Measurements from ENCODE around the gene IGFBP3.

Gene IGFBP3

DNA sequence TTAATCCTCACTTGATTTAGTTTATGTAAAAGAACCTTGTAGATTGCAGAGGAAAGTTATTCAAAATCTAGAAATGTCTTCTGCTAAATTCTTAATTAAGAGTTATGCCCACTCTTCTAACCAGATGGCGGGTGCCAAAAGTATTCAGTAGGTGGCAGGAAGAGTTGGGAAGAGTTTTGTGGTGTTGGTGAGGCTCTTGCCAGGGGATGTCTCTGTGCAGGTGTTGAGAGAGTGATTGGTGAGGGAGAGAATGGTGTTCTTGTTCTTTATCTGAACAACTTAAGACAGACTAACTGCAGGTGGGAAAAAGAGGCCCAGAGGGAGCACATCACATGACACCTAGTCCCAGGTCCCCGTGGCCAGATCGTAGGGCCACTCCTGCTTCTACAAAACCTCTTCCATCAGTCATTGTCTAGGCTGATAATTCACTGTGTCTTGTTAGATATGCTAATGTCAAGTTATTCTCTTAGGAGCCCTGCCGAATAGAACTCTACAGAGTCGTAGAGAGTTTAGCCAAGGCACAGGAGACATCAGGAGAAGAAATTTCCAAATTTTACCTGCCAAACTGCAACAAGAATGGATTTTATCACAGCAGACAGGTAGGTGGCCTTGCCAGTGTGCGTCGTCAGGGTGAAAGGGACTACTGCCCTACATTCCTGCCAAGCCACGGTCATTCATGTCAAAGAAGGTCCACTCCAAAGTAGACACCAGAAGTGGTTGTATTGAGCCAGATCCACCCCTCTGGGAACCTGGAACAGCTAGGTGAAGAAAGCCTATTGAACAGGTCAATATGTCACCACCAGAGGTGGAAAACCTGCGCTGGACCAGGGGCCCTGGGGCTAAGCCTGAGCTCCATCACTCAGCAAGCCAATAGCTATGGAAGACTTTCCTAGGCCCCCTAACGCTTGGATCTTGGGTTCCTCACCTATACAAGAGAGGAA, 29.3 kb downstream of the IGFBP3 start:
- no peak for DNase-seq (ENCODE audit: low spot score)

DNA sequence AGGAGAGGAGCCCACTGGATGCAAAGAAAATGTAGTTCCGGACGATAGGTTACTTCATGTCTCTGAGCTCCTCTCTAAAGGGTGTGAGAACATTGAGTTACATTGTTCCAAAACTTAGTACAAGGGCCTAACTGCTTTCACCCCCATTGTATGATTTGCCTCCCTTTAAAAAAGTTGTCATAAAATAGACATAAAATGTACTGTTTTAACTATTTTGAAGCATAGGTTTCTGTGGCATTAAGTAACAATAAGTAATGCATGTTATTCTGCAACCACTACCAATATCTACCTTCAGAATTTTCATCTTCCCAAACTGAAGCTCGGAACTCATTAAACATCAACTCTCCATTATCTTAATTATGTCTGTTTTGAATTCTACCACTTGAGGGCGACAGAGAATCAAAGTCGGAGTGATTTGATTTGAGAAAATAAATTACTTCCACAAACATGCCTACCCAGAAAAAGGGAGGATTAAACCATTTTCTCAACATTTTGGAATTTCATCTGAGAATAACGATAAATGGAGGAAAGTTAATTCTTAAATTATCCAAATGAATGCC, 30.1 kb downstream of the IGFBP3 start:
- DNase-seq (ENCODE audit: low spot score), result no peak

DNA sequence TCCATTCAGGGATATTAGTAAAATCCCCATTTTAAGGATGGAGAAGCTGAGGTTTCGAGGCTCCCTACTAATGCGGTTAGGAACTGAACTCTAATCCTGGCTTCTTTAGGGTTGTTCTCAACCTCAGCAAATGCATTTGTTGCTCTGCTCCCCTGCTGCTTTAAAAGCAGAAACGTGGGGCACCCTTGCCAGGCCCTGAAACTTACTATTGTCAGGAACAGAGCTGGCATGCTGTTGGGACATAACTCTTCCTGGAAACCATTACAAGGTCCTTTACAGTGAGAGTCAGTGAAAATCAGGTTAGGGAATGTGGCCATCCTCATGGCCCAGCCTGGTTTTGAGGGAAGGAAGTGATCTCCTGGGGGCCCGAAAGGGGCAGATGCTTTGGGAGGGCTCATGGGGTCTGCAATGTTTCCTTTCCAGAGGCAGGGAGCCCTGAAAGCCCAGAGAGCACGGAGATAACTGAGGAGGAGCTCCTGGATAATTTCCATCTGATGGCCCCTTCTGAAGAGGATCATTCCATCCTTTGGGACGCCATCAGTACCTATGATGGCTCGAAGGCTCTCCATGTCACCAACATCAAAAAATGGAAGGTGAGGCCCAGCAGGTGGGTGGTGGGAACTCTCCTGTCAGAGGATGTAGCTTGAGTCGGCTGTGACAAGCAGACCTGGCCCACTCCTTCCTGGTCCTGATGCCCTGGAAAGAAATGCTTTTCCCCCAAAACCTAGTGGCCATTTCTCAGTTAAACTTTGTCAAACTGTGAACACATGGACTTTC, 30.8 kb downstream of the IGFBP3 start:
- DNase-seq (ENCODE audit: low spot score), result no peak

DNA sequence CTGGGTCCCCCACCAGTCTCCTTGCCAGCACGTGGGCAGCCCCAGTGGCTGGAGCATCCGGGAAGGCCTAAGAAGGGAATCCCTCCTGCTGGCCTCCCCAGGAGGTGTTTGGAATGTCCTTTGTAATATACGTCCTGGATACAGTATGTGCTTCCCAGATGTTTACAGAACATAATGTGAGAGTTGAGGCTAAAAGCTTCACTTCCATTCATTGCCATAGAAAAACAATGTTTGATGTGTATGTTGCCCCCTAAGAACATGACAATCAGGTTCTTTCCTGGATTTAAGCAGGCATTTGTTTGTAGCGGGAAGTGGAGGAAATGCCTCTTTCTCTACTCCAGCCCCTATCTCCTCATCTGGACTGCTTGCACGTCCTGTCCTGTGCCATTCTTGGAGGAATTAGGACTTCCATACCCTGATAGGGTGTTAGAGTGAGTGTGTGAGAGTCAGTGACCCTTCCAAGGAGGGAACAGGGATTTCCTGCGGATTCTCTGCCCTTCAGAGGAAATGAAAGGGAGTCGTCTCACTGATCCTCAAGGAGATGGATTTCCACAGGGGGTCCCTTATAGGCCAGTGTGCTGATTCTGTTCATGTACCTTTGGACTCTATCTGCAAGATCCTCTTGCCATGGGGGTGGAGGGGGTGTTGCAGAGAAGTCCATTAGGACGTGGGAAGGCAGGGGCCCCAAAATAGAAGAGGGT, 31.6 kb downstream of the IGFBP3 start:
- no peak for DNase-seq (ENCODE audit: low spot score)

DNA sequence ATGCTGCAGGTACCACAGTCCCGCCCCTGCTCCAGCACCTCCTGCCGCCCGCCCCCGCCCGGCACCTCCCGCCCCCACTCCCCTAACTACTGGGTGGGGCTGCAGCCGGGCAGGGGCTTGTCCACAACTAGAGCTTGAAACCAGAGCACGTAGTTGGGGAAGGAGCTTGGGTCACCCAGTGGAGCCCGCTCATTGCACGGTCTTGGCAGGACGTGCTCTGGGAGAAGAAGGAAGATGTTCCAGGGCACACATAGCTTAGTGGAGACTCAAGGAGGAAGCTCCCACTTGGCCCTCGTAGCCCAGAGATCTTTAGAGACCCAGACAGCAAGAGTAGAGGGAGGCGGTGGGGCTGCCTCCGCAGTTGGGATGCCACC, 32.1 kb downstream of the IGFBP3 start:
- DNase-seq (ENCODE audit: low spot score), result no peak

DNA sequence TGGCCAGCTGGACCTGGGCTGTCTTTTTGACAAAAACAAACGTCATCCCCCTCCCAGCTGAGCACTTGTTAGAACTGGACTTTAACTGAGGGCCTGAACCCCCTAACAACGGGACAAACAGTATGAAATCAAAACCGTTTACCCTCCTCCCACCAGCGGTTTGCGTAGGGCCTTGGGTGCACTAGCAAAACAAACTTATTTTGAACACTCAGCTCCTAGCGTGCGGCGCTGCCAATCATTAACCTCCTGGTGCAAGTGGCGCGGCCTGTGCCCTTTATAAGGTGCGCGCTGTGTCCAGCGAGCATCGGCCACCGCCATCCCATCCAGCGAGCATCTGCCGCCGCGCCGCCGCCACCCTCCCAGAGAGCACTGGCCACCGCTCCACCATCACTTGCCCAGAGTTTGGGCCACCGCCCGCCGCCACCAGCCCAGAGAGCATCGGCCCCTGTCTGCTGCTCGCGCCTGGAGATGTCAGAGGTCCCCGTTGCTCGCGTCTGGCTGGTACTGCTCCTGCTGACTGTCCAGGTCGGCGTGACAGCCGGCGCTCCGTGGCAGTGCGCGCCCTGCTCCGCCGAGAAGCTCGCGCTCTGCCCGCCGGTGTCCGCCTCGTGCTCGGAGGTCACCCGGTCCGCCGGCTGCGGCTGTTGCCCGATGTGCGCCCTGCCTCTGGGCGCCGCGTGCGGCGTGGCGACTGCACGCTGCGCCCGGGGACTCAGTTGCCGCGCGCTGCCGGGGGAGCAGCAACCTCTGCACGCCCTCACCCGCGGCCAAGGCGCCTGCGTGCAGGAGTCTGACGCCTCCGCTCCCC, 32.7 kb downstream of the IGFBP3 start, which contains the start of gene IGFBP1:
TSS of gene IGFBP1 (plus strand) at position 304 of the 808 bp plus-strand sequence. CDS start at position 469, 165 bp downstream.
- peak; percentile 62 for DNase-seq (ENCODE audit: low spot score)

DNA sequence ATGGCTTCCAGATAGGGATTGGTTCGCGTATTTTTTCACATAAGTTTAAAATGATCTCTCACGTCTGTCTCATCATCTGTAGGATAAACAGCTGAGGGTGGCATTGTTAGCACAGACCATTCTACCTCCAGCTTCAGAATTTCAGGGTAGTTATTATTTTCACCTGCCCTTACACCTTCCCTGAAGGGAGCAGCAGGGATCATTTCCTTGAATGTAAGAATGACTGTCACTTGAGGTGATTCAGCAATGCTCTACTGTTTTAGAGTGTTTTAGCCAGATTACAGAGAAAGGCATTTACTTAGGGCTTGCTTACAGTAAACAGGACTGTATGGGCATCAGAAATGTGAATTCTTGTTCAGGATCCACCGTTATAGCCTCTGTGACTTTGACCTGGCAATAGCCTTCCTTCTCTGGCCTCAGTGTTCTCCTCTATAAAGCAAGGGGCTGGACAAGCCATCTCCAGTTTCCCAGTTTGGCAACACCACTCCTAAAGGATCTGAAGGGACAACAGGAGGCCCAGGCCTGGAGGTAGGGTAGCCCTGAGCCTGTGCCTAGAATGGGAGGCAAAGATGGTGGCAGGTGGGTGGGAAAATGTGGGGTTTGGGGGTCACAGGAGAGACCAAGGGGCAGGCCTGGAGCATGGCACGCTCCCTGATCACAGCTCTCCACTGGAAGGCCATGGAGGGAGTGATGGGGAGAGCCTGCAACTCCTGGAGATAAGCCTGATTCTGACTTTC, 34.0 kb downstream of the IGFBP3 start:
- no peak for DNase-seq (ENCODE audit: low spot score)

DNA sequence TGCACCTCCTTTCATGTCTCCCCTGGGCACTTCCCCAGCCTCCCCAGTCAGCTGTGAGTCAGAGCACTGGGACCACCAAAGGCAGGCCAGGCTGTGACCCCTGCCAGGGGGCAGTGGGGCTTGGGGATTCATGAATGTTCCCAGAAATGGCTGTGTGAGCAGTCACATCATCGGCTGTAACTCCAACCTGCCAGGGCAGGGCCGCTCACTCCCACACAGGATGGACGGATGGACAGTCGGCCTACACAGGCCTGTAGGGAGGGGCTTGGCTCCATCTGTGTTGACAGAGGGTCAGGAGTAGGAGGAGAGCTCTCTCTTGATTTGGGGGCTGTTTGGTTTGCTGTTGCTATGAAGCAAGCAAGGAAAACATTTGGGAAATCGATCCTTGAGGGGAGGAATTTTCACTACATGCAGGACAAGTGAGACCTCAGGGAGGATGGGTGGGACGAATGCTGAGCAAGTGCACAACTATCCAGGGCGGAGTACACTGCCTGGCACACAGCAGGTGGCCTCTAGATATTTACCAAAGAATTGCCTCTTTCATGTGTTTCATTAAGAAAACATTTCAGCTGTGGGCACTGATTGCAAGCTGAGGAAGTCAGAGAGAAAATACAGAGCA, 35.7 kb downstream of the IGFBP3 start:
- no peak for DNase-seq (ENCODE audit: low spot score)

DNA sequence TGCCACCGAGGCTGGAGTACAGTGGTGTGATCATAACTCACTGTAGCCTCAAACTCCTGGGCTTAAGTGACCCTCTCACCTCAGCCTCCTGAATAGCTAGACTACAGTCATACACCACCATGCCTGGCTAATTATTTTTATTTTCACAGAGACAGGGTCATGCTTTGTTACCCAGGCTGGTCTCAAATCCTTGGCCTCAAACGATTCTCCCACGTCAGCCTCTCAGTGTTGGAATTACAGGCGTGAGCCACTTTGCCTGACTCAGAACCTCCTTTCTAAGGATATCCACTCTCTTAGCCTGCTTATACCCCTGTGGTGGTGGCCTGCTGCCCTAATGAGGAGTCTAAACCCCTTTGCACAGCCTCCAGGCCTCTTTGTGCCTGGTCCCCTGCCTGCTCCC, 36.9 kb downstream of the IGFBP3 start:
- DNase-seq (ENCODE audit: low spot score), result no peak

DNA sequence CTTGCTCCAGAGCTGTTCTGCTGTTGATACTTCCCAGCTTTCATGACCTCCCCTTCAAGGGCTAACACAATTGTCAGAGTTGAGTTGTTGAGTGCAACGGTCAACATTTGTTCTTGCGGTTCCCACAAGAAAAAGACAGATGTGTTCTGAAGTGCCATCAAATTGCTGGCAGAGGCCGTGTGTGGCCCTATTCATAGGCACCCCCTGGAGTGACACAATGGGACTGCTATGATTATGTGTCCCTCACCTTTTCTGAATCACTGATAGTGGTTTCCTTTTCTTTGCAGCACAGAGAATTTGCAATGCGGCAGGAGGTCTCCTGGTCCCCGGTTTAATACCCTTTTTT, 38.6 kb downstream of the IGFBP3 start:
- no peak for DNase-seq (ENCODE audit: low spot score)

DNA sequence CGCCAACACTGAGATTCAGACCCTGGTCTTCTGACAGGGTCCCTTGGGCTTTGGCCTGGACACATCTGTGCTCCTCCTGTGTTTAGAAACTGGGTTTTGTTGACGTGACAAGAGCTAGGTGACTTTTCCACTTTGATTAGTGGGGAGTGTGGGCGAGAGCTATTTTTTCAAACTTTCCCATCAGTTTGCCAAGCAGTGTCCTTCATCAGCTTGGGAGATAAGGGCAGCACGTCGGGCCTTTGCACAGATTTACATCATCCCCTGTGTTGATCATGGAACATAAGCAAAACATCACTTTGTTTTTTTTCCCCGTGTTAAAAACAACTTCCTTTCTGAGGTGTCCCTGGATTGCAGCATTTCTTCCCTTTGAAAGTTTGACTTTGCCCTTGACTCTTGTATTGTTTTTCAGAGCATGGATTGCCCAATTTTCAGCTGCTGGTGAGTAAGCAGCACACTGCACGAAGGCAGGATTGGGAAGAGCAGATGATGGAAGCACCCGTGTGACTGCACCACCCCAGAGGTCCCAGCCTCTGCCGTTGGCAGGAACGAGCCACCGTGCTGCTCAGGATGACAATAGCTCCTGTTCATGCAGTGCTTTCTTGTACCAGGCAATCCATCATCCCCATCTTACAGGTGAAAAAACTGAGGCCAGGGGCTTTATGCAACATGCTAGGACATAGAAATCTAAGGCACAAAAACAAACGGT, 39.2 kb downstream of the IGFBP3 start:
- no peak for DNase-seq (ENCODE audit: low spot score)

DNA sequence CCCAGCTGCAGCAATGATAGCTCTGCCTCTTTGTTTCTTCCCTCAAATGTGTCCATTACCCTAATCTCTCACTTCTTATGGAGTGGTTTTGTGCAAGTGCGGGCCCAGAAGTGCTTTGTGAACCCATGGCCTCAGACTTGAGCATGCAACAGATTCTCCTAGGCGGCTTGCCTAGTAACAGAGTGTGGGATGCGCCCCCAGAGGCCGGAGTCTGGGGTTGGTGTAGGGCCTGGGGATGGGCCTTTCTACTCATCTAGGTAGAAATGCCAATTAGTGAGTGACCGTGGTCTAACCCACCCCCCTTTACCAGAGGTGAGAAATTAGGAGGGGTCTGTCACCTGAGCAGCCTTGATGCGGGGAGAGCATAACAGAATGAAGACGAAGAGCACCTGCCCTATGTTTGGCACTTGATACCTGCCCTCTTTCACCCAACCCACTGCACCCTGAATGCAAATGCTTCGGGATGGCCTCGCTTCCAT, 39.8 kb downstream of the IGFBP3 start:
- no peak for DNase-seq (ENCODE audit: low spot score)

DNA sequence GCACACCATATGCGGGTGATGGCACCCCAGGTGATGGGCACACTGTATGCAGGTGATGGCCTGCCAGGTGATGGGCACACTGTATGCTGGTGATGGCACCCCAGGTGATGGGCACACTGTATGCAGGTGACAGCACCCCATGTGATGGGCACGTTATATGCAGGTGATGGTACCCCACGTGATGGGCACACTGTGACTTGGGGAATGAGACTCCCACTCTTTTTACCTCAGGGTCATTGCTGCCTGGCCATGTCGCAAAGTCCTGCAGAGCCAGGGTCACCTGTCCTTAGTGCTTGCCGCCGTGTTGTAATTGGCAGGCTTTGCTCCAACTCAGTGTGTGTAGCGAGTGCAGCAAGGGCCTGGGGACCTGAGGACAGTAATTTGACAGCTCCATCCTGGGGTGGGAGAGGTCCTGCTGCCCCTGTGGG, 40.6 kb downstream of the IGFBP3 start:
- no peak for DNase-seq (ENCODE audit: low spot score)

DNA sequence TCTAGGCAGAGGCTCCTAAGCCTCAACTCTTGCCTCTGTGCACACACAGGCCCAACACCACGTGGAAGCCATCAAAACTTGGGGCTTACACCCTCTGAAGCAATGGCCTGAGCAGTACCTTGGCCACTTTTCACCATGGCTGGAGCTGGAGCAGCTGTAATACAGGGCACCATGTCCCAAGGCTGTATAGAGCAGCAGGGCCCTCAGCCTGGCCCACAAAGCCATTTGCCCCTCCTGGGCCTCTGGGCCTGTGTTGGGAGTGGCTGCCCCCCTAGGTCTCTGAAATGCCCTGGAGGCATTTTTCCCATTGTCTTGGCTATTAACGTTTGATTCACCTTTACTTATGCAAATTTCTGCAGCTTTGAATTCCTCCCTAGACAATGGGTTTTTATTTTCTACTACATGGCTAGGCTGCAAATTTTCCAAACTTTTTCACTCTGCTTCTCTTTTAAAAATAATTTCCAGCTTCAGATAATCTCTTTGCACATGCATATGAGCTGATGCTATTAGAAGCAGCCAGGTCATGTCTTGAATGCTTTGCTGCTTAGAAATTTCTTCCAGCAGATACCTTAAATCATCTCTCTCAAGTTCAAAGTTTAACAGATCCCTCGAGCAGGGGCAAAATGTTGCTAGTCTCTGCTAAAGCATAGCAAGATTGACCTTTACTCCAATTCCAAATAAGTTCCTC, 42.5 kb downstream of the IGFBP3 start:
- DNase-seq (ENCODE audit: low spot score), result no peak

DNA sequence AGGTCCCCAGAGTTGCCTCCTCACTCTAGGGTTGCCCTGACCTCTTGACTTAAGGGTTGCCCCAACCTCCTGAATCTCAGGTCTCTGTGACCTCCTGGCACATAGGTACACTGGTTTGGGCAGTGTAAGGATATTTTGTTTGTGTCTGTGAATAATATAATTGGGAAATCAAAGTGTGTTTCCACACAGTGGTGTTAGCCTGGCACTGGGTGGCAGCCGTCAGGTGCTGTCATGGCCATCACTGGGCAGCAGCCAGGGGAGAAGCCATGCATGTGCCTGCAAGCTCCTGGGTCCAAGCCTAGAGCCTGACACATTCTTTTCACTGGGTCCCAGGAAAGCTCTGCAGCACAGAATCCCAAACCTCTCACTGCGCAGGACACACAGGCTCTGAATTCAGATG, 44.6 kb downstream of the IGFBP3 start:
- DNase-seq (ENCODE audit: low spot score), result no peak

DNA sequence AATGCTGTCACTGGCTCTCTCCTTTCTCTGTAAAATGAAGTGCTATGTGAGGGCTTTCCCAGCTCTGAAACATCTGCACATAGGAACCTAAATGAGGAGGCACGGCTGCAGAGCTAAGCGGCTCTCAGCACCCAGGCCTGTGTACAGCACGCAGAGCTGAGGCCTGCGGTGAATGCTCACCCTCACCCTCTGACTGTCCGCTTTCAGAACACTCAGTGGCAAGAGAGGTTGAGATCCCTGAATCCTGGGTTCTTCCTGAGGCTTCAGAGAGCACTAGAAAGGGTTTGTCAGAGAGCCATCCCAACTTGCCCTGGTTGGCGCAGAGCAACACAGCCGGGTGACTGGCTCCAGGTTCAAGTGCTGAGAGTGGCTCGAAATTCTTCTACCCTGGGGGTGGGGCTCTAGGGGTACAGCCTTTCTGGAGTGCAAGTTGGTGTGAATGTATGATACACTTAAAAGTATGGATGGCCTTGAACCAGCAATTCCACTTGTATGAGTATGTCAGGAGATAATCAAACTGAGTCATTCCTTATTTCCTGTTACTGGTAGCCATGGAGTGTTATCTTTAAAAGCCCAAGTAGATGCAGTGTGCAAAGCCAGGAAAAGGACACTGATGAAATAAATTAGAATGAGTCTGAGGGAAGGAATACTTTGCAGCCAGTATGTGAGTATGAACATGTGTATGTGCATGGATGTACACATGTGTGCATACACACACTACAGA, 46.5 kb downstream of the IGFBP3 start:
- DNase-seq (ENCODE audit: low spot score), result no peak

DNA sequence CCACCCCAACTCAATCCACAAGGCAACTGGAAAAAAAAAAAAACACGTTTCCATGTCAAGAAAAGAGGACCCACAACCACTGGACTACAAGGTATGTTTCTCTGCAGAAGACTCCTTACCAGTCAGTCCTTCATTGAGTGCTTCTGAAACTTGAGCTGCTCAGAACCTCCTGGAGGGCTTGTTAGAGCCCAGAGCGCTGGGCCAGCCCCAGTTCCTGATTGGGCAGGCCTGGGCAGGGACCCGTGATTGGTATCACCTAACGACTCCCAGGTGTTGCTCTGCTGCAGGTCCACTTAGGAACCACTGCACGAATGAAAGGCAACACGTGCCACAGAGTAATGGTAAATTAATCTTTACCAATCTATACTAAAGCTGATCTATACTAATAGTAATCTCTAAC, 47.7 kb downstream of the IGFBP3 start:
- DNase-seq (ENCODE audit: low spot score), result no peak

DNA sequence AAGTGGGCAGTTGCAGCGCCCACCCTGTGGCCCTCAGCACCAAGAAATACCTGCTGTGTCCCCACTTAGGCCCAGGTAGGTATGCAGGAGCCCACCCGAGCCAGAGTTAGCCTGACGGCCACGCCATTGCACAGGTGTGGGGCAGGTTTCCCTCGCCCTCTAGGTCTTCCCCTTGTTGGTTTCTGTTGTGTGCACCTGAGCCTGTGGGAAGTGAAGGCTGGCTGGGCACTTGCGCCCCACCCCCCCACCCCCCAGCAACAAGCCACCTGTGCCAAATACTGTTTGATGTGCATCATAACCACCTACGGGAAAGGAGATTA, 48.1 kb downstream of the IGFBP3 start, which contains the start of gene CCDC201:
TSS of gene CCDC201 (minus strand) at position 48 of the 320 bp plus-strand sequence. CDS start 75 bp downstream, outside the sequence.
- no peak for DNase-seq (ENCODE audit: low spot score)
